Measurements from ENCODE around the gene TAPBPL.
"Not testable (repeated sequence)": the region's sequence is repeated elsewhere in the genome, so short reads cannot be mapped to it uniquely, and the experiment has no call there.

Gene TAPBPL, protein sequence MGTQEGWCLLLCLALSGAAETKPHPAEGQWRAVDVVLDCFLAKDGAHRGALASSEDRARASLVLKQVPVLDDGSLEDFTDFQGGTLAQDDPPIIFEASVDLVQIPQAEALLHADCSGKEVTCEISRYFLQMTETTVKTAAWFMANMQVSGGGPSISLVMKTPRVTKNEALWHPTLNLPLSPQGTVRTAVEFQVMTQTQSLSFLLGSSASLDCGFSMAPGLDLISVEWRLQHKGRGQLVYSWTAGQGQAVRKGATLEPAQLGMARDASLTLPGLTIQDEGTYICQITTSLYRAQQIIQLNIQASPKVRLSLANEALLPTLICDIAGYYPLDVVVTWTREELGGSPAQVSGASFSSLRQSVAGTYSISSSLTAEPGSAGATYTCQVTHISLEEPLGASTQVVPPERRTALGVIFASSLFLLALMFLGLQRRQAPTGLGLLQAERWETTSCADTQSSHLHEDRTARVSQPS

DNA sequence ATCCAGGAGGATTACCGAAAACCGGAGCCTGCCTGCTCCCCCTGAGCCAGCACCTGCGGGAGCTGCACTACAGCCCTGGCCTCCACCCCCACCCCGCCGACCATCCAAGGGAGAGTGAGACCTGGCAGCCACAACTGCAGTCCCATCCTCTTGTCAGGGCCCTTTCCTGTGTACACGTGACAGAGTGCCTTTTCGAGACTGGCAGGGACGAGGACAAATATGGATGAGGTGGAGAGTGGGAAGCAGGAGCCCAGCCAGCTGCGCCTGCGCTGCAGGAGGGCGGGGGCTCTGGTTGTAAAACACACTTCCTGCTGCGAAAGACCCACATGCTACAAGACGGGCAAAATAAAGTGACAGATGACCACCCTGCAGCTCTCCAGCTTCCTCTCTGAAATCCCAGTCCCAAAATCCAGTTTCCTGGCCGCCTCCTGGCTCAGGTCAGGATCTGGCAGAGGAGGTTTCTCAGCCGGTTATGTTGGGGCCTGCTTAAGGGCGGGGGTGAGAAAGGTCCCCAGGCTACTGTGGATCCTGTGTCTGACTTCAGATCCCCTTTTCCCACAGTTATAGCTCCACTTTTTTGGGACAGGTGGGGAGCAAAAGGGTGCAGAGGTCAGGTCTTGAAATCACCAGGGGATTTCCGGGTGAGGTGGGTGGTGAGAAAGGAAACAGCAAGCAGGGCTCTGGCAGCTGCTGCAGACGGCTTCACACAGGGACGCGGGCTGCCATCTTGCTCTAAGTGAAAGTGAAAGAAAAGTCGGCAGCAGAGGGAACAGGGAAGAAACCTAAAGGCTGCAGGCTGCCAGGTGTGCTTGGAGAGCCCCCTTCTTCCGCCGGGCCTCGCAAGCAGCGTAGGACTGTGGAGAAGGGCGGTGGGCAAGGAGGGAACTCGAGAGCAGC is at the start of gene TAPBPL:
Gene TAPBPL, plus strand, starts transcription at position 695 of the 897 bp plus-strand sequence. CDS start 207 bp downstream, outside the sequence.
- FAIRE-seq: peak; percentile 9

DNA sequence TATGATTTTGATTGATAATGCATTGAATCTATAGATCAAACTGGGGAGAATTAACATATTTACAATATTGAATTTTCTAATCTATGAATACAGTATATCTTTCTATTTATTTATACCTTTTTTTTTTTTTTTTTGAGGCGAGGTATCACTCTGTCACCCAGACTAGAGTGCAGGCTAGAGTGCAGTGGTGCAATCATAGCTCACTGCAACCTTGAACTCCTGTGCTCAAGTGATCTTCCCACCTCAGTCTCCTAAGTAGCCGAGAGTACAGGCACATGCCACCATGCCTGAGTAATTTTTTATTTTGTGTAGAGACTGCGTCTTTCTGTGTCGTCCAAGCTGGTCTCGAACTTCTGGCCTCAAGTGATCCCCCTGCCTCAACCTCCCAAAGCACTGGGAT is 47.5 kb upstream of the TAPBPL start:
- no peak for FAIRE-seq

DNA sequence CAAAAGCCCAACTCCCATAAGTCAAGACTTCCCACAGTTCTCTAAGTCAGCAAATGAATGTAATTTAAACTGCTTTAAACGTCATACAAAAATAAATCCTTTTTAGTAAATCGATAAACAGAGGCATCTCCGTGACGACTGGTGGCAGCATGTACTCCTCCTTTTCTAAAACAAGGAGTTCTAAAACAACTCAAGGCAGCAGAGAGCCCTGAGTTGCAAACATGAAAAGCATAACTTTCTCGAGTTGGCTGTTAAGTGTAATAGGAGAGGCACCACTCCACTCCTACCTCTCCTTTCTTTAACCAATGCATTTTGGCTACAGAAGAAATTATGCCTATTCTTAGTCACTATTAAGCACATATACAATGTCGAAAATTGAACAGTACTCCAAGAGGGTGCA is 45.9 kb upstream of the TAPBPL start:
- no peak for FAIRE-seq

DNA sequence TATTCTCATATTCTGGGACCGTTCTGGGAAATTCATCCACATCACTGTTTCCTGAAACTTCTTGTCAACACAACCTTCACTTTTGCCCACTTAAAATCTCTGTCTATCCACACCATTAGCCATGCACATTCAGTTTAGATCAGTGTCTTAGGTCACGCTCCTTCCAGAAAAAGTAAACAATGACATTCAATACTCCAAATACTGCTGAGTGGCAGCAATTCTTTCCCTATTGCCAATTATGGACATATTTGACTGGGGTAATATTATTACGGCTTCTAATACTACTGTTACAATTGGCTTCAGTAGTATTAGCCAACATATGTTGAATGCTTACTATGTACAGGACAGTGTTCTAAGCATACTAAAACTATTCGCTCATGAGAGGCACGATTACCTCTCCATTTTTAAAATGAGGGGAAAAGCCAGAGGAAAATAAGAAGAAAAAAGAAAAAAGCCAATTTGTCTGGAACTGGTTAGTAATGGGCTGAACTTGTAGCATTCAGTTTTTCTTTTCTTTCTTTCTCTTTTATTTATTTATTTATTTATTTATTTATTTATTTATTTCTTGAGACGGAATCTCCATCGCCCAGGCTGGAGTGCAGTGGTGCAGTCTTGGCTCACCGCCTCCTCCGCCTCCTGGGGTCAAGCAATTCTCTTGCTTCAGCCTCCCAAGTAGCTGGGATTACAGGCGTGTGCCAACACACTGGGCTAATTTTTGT is 44.4 kb upstream of the TAPBPL start:
- FAIRE-seq: no peak

DNA sequence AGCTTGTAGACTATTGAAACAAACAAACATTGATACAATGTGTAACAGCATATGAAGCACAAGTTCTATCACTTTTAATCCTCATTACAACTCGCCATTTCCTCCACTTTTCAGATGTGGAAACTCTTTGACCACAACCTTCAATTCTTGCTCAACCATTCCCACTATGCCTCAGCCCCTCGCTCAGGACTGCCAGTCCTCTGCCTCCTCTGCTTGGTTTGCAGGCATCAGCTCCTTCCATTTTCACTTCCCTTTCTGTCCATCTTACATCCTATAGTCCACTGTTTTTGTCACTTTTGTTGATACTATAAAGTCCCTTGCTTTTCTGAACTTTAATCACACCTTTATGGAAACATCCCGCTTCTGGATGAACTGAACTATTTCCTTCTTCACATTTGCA is 35.2 kb upstream of the TAPBPL start:
- no peak for FAIRE-seq

DNA sequence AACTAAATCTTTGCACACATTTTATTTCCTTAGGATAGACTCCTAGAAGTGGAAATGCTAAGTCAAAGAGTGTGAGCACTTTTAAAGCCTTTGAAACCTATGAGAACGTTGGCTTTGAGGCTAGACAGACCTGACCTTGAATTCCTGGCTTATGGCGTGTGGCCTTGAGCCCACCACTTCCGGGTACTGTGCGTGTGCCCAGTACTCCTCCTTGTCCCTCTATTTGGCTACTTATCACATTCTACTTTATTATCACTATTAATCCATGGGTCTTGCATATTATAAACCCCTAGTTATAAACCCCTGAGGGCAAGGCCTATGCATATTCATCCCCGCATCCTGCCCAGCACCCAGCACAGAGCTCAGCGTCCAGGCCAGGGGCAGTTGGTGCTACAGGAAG is 33.0 kb upstream of the TAPBPL start:
- FAIRE-seq: no peak

DNA sequence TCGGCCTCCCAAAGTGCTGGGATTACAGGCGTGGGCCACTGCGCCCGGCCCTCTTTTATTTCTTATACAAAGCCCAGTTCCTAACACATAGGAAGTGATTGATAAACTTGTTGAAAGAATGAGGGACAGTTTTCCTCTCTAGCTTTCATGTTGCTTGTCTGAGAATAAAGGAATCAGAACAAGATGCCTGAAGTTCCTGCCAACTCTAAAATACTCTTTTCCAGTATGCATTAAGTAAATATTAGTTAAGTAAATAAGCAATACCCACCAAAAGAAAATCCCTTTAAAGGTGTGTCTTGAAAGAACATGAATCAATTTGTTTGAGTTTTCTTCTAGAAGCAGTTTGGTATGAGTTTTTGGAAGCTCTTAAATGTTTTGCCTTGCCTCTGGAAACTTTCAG is 31.5 kb upstream of the TAPBPL start:
- FAIRE-seq: no peak

DNA sequence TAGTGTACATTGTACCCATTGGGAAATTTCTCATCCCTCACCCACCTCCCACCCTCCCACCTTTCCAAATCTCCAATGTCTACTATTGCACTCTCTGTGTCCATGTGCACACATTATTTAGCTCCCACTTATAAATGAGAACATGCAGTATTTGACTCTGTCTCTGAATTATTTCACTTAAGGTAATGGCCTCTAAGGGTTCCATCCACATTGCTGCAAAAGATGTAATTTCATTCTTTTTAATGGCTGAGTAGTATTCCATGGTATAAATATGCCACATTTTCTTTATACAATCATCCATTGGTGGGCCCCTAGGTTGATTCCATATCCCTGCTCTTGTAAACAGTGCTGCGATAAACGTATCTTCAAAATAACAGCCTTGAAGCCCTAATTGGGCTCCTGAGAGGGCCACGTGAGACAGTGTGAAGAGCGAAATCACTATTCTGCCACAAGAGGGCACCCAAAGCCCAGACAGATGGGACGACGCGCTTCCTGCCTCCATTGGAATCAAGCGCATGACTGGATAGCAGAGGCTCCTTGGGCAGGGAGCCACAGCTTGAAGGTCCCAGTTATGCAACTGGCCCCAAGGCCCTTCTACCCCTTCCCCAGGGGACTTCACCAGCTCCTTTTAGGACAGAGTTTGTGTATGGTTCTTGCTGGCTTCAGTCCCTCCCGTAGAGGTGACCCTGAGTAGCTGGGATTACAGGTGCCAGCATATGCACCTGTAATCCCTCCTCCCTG is 28.4 kb upstream of the TAPBPL start:
- FAIRE-seq: peak; percentile 70

DNA sequence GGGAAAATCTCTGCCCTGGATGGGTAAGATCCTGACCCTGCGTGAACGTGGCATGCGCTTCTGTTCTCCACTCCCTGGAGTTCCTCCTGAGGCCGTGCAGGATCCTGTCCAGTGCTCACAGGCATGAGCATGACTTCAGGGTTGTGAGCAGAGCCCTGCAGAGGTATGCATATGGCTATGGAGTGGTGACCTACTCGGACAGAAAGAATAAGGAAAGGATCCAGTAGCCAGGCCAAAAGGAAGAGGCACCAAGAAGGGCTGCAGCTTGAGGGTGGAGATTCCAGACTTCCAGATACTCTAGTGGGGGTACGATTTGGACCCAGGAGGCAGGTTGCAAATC is 27.9 kb upstream of the TAPBPL start:
- FAIRE-seq: no peak

DNA sequence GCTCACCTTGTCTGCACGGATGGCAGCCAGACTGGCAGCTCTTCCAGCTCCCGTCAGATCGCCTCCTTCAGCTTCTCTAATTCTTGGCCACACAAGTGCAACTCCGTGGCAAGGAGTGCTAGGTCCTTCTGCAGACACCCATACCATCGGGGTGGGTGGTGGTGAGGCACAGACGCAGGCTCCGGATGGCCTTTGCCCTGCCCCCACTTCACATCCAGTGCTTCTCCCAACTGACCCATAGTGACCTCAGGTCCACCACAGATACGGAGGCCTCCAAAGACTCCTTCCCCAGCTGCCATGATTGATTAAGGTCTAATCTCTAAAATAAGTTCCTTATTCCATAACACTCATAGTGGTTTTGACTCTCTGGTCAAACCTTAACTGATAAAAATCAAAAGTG is 27.0 kb upstream of the TAPBPL start:
- FAIRE-seq: no peak

DNA sequence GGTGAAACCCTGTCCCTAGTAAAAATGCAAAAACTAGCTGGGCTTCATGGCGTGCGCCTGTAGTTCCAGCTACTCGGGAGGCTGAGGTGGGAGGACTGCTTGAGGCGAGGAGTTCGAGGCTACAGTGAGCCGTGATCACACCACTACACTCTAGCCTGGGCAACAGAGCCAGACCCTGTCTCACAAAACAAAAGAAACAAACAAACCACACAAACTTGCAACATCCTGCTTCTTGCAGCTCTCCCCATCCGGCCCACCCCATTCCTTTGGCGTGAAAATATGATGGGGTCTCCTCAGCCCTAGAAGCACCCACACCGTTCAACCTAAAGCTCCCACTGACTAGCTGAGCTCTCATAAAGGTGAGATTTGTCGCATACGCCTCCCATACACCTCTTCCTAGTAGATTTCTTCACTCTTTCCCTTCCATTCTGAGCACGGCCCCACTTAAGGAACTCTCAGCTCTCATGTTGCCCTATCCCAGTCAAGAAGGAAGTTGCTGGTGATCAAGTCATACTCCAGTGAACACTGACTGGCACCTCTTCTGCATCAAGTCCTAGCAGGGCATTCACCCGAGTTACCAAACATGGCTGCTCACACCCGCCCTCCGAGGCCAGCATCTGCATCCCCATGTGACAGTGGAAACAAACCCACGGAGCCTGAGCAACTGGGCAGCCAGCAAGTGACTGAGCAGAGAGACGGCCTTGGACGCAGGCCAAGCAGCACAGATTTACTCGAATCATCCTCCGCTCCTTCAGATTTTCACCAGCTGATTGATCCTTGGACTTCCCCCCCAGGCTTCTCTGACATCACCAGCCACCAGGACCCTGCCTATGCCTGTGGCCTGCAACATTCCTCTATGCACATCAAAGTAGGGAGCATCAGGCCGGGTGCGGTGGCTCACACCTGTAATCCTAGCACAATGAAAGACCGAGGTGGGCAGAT is 26.0 kb upstream of the TAPBPL start:
- no peak for FAIRE-seq

DNA sequence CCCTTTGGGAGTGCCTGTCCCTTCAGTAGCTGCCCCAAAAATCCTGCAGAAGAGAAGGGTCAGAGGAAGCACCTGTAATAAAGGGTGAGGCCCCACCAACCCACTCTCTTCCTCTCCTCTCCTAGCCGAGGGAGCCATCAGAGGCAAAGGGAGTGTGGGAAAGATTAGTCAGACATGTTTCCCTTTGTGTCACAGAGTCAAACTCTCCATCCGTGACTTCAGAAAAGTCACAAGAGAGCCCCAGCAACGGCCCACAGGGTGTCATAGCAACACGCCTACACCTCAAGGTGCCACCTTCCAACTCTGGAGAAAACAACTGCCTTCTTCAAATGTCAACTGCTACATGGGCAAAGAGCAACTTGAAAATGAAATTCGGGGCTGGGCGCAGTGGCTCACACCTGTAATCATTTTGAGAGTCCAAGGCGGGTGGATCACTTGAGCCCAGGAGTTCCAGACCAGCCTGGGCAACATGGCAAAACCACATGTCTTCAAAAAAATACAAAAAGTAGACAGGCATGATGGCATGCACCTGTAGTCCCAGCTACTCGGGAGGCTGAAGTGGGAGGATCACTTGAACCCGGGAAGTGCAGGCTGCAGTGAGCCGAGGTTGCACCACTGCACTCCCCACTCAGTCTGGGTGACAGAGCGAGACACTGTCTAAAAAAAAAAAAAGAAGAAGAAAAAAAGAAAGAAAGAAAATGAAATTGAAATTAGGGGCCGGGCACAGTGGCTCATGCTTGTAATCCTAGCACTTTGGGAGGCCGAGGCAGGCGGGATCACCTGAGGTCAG is 24.8 kb upstream of the TAPBPL start:
- FAIRE-seq: no peak

DNA sequence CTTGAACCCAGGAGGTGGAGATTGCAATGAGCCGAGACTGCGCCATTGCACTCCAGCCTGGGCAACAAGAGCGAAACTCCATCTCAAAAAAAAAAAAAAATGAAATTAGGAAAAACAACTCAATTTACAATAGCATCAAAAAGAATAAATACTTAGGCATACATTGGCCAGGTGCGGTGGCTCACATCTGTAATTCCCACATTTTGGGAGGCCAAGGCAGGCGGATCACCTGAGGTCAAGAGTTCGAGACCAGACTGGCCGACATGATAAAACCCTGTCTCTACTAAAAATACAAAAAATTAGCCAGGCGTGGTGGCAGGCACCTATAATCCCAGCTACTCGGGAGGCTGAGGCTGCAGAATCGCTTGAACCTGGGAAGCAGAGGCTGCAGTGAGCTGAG is 24.0 kb upstream of the TAPBPL start:
- FAIRE-seq: not testable (repeated sequence)

DNA sequence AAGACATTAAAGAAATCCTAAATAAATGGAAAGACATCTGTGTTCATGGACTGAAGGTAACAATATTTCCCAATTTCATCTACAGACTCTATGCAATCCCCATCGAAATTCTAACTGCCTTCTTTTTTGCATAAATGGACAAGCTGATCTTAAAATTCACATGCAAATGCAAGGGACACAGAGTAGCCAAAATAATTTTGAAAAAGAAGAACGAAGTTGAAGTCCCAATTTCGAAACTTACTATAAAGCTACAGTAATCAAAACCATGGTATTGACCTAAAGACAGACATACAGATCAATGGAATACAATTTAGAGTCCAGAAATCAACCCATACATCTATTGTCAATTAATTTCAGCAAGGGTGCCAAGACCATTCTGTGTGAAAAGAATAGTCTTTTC is 23.5 kb upstream of the TAPBPL start:
- FAIRE-seq: no peak

DNA sequence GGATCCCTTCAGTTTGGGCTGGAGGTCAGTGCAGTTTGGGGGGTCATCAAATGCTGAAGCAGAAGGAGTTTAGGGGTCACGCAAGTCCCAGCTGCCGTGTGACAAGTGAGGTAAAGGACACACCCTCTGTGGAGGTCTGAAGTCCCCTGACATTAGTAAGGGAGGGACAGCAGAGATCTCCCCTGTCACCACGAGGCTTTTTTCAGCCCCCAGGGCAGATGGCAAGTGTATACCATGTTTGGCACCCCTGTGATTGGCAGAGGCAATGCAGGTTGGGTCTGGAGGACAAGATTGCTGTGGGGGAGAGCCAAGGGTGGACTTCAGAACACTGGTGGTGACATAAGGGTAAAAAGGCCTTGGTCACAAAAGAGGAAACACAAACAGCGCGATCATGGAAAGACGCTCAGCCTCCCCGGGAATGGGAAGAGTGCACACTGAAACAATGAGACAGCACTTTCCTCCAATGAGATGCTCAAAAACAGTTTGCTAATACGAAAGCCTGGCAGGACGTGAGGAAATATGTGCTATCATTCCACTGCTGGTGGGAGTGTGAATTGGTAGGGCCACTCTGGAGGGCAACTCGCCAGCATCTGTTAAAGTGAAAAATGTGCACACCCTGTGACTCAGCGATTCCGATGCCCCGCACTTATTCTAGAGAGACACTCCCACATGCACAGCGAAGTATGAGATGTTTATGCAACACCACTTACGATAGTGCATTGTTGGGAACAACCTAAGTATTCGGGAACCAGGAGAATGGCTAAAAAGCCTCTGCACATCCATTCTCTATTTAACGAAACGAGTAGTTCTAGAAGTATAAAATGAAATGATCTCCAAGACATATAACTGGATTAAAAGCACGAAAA is 21.5 kb upstream of the TAPBPL start:
- no peak for FAIRE-seq

DNA sequence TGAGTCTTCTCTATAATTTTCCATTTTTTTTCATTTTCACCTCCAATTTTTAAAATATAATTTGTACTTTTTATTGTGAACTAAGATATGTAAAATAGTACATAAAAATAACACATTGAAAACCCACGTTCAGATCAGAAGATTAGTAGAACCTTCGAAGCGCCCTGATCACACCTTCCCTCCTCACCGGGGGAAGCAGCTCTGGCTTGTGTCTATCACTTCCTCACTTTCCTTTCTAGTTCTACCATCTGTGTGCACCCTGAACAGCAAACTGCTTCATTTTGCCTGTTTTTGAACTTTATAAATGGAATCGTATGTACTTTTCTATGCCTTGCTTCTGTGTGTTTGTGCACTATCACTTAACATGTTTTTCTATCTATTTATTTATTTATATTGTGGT is 18.9 kb upstream of the TAPBPL start:
- no peak for FAIRE-seq

DNA sequence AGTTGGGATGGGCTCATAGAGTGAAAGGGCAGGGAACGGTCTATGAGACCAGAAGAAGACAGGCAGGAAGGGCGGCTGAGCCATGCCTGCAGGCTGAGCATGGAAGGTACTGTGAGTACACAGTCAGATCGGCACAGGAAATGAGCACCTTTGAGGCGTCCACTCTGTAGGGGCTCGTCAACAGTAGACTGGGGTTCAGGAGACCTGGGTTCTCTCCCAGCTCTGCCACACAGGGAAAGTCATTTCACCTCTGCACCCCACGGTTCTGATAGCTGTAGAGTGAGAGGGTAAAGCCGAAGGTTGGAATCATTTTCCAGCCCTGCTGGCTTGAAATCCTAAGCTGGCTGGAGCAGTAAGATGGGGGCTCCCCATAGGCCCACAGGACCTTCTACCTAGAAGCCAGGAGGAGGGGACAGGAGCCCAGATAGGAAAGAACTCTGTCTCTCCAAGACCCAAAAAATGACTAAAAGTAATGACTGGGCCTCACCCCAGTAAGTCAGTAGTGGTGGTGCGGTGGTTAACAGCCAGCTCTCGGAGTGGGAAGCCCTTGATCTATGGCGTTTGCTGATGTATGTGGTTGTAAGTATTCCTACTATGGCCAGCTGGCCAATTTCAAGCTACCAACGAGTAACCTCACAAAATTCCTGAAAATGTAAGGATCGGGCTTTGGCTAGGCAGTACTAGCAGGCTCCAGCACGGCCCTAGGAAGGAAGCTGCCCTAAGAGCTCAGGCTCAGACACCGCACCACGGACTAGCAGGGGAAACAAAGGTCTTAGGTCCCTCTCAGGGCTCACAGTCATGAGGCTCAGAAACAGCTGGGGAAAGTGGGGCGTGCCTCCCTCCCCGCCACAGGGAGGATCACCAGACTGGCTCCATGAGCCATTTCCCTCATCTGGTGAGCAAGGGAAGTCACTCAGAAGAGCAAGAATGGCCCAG is 17.4 kb upstream of the TAPBPL start:
- no peak for FAIRE-seq

DNA sequence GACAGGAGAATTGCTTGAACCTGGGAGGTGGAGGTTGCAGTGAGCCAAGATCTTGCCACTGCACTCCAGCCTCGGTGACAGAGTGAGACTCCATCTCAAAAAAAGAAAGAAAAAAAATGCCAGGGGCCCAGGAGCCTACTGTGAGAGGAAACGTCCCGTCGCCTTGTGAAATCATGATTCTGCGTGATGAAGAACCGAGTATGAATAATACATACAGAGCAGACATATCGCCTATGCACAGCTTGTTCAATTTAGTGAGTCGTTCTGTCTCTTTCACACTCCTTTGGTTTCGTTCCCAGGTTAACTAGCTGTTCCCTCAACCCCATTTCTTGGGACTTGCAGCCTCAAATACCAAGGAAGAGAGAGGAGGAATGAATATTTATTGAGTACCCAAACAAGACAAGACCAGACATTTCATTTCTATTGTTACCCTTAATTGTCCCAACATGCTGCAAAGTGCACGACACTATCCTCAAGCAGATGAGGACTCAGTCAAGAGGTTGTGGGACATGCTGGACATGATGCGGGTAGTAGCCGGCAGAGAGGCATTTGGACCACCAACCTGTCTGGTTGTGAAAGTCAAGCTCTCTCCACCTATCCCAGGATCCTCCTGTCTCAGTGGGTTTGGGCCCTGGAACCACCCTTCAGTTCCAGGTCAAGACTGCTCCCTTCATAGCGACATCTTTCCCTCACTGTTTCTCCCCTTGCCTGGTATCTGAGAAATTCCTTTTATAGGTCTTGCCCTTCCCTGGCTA is 15.7 kb upstream of the TAPBPL start:
- no peak for FAIRE-seq
